ENCODE measurements around the gene ADRA1B. TPM values are rescaled to one million over a fixed set of nuclear protein-coding genes. Genes with fewer than 3 reads are reported as not detected.

The ADRA1B gene
- total RNA-seq, 1 experiment from 2014 or later, result 0.29 TPM

DNA sequence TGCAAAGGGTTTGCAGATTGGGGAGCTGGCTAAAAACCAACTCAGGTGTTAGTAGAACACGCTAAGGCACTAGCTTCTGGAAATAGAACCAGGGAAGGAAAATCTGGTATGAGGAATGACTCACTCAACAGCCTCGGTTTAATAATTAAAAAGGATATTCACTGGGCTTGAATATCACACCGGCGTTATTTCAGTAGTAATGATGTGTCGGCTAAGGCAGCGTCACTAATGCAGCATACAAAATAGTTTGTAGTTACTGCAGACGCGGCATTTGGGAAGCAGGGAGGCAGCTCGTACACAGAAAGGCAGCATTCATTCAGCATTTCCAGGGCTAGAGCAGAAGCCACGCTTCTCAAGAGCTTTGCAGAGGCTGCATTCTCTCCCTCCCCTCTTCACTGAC is 1.7 kb downstream of the ADRA1B start:
- Histone ChIP-seq H3K27me3 (ENCODE audit: low read length) (no peaks in the 10 kb centered on the region), H2AFZ (ENCODE audit: low read length) (no peak overlapping the region), H3K79me2 (ENCODE audit: low read length) (no peaks in the 10 kb centered on the region), H3K9me2 (replicated peaks; ENCODE audit: low read length) (no peaks in the 10 kb centered on the region), H3K9me3 (ENCODE audit: low read length) (no peaks in the 10 kb centered on the region), H3F3A (ENCODE audit: low read length, unreplicated experiment) (no peaks in the 10 kb centered on the region), H4K20me1 (ENCODE audit: low read length) (no peaks in the 10 kb centered on the region), H3K4me2 (ENCODE audit: low read length) (no peak overlapping the region), H3K4me1 (ENCODE audit: insufficient read depth, low read length) (peaks cover 16% of the 10 kb centered on the region; the same call in 1 of the 2 replicates), H3K27ac (ENCODE audit: low read length) (no peak overlapping the region), H3K9ac (ENCODE audit: low read length) (no peak overlapping the region), H3K4me3 (ENCODE audit: low read length) (no peak overlapping the region), H3K36me3 (ENCODE audit: low read depth, low read length) (no peaks in the 10 kb centered on the region)
- no peak for ATAC-seq
- POLR2A ChIA-PET (ENCODE audit: unreplicated experiment), result no interaction called here
- intact Hi-C loops (cut with micrococcal nuclease), result loop anchor here (2.0 to 5.0 kb wide), 3 partner anchors 146 to 403 kb away; no protein-coding TSS in a partner anchor
- no peak for TF ChIP-seq EZH2 (IDR thresholded peaks at IDR 0.05; ENCODE audit: low read length, unreplicated experiment)
- TF ChIP-seq, protein P1, sequence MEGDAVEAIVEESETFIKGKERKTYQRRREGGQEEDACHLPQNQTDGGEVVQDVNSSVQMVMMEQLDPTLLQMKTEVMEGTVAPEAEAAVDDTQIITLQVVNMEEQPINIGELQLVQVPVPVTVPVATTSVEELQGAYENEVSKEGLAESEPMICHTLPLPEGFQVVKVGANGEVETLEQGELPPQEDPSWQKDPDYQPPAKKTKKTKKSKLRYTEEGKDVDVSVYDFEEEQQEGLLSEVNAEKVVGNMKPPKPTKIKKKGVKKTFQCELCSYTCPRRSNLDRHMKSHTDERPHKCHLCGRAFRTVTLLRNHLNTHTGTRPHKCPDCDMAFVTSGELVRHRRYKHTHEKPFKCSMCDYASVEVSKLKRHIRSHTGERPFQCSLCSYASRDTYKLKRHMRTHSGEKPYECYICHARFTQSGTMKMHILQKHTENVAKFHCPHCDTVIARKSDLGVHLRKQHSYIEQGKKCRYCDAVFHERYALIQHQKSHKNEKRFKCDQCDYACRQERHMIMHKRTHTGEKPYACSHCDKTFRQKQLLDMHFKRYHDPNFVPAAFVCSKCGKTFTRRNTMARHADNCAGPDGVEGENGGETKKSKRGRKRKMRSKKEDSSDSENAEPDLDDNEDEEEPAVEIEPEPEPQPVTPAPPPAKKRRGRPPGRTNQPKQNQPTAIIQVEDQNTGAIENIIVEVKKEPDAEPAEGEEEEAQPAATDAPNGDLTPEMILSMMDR (conservative IDR thresholded peaks at IDR 0.05; ENCODE audit: low read depth, low read length), result no peak
- TF ChIP-seq EZH2phosphoT487 (IDR thresholded peaks at IDR 0.05; ENCODE audit: borderline replicate concordance, low read length), result no peak
- CTCF ChIA-PET, result no interaction called here
- BruUV-seq (replicated peaks), result no TSS peak
- DNase-seq, result no peak

DNA sequence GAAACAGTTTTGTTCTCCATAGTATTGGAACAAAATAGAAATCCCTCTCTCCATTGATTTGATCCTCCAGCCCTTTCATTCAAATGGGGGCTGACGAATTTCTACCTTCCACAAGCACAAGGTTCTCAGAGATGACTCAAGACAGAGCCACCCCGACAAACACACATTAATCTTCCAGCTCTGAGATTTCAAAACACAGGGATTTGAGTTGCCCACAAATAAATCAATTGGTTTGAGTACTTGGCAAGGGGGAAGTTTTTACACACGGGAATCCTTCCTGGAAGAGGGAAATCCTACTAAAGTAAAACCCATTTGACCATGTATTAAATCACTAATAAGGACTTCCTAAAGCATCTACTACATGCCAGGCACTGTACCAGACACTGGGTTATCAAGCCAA is 5.4 kb downstream of the ADRA1B start:
- BruUV-seq (replicated peaks), result no TSS peak
- Histone ChIP-seq H3K79me2 (ENCODE audit: low read length) (no peaks in the 10 kb centered on the region), H3K36me3 (ENCODE audit: low read depth, low read length) (no peaks in the 10 kb centered on the region), H3K4me3 (ENCODE audit: low read length) (no peak overlapping the region), H3K9me2 (replicated peaks; ENCODE audit: low read length) (no peaks in the 10 kb centered on the region), H3K4me2 (ENCODE audit: low read length) (no peak overlapping the region), H3F3A (ENCODE audit: low read length, unreplicated experiment) (no peaks in the 10 kb centered on the region), H4K20me1 (ENCODE audit: low read length) (no peaks in the 10 kb centered on the region), H3K9me3 (ENCODE audit: low read length) (no peaks in the 10 kb centered on the region), H3K27ac (ENCODE audit: low read length) (no peak overlapping the region), H3K27me3 (ENCODE audit: low read length) (no peaks in the 10 kb centered on the region), H2AFZ (ENCODE audit: low read length) (no peak overlapping the region), H3K4me1 (ENCODE audit: insufficient read depth, low read length) (peaks cover under 1% of the 10 kb centered on the region; the same call in 1 of the 2 replicates), H3K9ac (ENCODE audit: low read length) (no peak overlapping the region)
- ATAC-seq (no peak), DNase-seq (no peak)
- intact Hi-C loops (cut with micrococcal nuclease), result no loop called here
- ChIA-PET POLR2A (ENCODE audit: unreplicated experiment) (no interaction called here), CTCF (no interaction called here)
- TF ChIP-seq EZH2phosphoT487 (IDR thresholded peaks at IDR 0.05; ENCODE audit: borderline replicate concordance, low read length) (no peak), EZH2 (IDR thresholded peaks at IDR 0.05; ENCODE audit: low read length, unreplicated experiment) (no peak)

DNA sequence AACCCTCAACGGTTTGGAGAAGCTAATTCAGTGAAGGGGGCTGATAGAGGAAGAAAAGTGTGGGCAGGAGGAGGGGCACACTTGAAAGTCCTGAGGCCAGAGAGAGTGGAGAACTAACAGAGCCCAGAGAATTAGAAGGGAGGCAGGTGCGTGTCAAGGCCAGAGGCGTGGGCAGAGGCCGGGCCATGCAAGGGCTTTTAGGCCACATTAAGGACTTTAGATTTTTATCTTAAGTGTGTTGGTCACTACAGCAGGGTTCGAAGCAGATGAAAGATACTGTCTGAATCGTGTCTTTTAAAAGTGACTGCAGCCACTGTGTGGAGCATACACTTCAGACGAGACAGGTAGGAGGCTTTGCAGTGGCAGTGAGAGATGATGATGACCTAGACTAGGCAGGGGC is 6.7 kb downstream of the ADRA1B start:
- H4K20me1 ChIP-seq (ENCODE audit: low read length), result no peaks in the 10 kb centered on the region
- H2AFZ ChIP-seq (ENCODE audit: low read length), result no peak overlapping the region
- no peaks in the 10 kb centered on the region for H3K27me3 ChIP-seq (ENCODE audit: low read length)
- DNase-seq (no peak), ATAC-seq (no peak)
- no peaks in the 10 kb centered on the region for H3K36me3 ChIP-seq (ENCODE audit: low read depth, low read length)
- H3K27ac ChIP-seq (ENCODE audit: low read length), result no peak overlapping the region
- TF ChIP-seq, protein P1 (conservative IDR thresholded peaks at IDR 0.05; ENCODE audit: low read depth, low read length), result no peak
- H3K9ac ChIP-seq (ENCODE audit: low read length), result no peak overlapping the region
- H3K4me3 ChIP-seq (ENCODE audit: low read length), result no peak overlapping the region
- intact Hi-C loops (cut with micrococcal nuclease), result no loop called here
- H3K4me2 ChIP-seq (ENCODE audit: low read length), result no peak overlapping the region
- H3K79me2 ChIP-seq (ENCODE audit: low read length), result no peaks in the 10 kb centered on the region
- no TSS peak for BruUV-seq (replicated peaks)
- H3F3A ChIP-seq (ENCODE audit: low read length, unreplicated experiment), result no peaks in the 10 kb centered on the region
- peaks cover 7% of the 10 kb centered on the region for H3K4me1 ChIP-seq (ENCODE audit: insufficient read depth, low read length)
- CTCF ChIA-PET, result no interaction called here
- POLR2A ChIA-PET (ENCODE audit: unreplicated experiment), result no interaction called here
- no peaks in the 10 kb centered on the region for H3K9me3 ChIP-seq (ENCODE audit: low read length)
- no peaks in the 10 kb centered on the region for H3K9me2 ChIP-seq (replicated peaks; ENCODE audit: low read length)
